ENCODE results near the gene COLEC12.

Gene COLEC12

DNA sequence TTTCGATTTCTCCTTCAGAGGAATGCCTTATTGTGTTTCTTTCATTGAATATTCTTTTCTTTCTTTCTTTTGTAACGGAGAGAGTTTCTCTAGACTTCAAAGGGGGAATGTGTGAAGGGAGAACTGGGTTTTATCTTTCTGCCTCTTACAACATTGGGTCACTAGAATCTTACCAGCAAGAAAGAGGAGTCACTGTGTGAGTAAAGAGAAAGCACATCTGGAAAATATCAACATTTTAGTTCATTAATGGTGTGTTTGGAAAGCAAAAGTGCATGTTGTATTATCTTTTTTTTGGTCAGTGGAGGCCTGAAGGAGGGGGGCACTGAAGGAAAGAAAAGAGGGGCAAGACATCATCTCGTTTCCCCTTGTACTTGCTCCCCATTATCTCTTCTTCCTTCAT is 146.0 kb downstream of the COLEC12 start:
- DNase-seq = no peak

DNA sequence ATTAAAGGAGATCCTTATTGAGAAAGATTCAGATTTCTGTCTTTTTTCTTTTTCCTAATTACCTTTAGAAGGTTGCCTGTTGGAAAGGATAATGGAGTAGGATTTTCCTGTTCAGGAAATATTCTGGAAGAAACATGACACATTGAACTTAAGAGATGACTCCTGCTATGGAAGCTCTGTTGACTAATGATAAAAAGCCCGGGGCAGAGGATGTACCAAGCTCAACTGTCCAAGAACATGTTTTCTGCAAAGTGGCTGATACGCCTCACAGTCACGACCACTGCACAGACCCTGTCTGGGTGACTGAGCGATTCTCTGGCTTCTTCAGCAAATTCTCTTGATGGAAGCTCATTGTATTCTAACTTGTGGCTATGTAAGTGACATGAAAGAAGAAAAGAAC is 146.5 kb downstream of the COLEC12 start:
- DNase-seq = no peak

DNA sequence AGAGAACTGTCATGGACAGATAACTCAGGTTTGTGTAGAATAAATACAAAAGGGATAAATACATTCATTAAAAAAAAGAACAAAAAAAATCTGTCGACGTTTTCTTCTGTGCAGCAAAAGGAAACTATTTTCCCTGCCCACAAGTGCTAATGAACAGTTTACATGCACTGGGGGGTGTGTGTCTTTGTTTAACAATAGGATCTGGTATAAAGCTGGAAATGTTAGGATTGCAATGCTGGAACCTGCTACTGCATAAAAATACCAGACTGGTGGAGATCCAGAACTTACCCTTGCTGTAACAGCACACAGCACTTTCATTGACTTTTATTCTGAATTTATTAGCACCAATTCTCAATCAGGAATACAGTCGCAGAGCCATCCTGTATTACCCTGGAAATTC is 148.1 kb downstream of the COLEC12 start:
- DNase-seq = no peak

DNA sequence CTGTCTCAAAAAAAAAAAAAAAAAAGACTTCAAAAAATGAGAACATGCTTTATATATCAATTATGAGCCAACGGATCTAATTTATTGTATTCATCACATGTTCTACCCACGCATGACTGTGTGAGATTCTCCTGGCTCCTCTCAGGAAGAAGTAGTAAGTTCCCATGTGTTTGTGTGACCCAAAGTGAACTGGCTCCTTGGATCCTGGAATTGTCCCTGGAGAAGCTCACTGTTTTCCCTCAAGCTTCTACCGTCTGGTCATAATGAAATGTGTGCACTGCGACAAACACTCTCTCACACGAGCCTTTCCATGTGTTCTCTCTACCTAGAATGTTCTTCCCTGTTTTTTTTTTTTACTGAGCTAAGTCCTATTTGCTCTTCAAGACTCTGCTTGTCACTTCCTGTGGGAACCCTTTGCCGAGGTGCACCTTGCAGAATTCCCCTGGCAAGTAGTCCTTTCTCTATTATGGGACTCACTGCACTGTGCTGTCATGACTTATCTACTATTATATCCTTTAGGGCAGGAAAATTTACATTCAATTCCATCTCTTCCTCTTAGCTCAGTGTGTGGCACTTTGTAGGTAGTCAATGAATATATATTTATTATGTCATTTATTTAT is 149.4 kb downstream of the COLEC12 start:
- no peak for DNase-seq

DNA sequence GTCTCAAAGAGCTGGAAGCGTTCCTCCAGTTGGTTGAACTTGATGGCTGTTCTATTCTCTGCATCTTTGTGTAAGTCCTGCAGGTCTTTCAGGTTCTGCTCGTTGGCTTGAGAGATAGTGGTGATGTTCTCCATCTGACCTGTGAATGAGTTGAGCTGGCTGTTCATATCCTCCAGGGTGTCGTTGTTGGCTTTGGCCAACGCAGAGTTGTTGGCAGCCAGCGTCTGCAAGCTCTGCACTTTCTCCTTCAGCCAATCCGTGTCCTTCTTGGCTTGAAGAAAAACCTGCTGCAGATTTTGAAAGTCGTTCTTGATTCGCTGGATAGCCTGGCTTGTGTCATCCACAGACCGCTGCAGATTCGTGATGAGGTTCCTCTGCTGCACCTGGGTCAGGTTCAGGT is 153.9 kb downstream of the COLEC12 start:
- DNase-seq = no peak

DNA sequence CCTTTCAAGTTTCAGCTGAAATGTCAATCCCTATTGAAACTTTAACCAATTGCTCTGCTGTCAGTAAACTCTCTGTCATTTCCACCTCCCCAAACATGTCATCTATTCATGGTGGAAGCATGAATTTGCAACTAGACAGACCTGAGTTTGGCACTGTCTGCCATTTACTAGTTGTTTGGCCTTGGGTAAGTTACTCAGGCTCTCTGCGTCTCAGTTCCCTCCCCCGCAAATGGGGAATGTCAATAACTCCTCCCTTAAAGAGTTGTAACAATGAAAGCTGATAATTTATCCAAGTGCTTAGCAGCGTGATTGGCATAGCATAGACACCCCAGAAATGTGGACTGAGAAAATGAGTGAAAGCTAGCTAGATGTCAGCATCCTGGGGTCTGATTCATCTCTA is 159.4 kb downstream of the COLEC12 start:
- DNase-seq = no peak

DNA sequence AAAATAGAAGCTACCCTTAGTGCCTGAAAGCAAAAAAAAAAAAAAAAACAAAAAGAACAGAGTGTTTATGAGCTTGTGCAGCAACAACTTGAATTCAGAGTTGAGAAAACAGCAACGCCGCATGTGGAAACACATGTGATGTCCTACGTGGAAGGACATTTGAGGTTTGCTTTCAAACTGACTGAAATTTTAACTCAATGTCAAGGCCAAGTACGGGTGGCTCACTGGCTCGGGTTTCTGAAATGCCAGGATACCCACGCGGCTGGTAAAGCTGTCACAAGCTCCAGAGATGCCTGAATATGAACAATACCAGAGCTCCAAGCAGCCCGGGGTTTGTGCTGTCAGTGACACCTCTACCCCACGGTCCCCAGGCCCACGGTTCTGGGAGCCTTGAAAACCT is 160.5 kb downstream of the COLEC12 start:
- no peak for DNase-seq

DNA sequence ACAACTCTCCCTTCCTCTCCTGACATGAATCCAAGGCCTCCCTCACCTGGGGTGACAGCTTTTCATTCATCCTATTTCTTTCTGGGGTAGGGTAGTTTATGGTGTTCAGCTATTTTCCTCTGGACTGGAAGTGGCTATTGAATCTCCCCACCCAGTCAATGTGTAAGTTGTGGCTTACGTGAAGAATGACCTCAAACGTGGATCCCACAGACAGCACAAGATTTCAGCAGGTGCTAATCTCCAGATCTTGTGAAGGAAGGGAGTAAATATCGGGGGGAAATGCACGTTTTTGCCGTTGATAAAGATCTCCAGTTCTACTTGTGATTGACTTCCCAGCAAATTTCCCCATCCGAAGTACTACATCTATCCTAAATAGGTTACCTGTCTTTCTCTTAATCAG is 161.3 kb downstream of the COLEC12 start:
- no peak for DNase-seq

DNA sequence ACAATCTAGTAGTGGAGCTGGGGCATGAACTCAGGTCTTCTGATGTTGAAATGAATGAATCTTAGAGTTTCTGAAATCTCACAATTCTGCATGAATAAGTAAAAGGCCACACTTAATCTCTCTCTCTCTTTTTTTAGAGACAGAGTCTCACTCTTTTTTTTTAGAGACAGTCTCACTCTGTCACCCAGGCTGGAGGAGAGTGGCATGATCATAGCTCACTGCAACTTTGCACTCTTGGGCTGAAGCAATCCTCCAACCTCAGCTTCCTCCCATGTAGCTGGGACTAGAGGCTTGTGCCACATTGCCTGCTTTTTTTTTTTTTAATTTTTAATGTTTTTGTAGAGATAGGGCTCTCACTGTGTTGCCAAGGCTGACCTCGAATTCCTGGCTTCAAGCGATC is 163.8 kb downstream of the COLEC12 start:
- DNase-seq = no peak

DNA sequence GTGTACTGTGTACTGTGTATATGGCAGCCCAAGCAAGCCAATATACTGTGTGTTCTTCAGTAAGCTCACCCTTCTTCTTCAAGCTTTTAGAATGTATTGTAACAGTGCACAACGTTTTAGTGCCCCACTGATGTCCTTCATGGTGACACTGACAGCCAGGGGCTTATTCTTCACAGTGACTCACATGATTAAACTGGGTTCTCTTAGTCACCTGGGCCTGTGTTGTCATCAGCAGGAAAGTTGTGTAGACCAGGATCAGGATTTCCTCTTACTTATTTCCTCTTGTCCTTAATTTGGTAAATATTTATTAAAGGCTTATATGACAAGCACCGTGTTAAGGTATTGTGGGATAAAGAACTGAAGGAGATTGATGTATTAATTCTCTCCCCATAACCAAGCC is 164.8 kb downstream of the COLEC12 start:
- DNase-seq = no peak

DNA sequence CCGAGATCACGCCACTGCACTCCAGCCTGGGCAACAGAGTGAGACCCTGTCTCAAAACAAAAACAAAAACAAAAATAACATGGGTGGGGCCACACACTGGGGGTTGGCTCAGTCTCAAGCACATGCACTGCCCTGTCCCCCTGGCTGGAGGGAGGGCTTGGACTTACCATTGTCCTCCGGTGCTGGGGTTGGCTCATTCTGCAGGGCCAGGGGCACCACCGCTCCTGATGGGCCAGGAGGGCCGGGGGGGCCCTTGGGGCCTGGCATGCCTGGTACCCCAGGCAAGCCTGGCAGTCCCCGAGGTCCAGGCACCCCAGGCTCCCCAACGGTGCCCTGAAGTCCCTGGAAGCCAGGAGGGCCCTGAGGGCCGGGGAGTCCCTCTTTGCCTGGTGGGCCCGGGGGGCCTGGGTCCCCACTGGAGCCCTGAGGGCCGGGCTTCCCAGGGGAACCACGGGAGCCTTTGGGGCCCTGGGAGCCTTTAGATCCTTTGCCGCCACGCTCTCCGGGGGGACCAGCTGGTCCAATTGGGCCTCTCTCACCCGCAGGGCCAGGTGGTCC is 165.8 kb downstream of the COLEC12 start:
- DNase-seq = no peak

DNA sequence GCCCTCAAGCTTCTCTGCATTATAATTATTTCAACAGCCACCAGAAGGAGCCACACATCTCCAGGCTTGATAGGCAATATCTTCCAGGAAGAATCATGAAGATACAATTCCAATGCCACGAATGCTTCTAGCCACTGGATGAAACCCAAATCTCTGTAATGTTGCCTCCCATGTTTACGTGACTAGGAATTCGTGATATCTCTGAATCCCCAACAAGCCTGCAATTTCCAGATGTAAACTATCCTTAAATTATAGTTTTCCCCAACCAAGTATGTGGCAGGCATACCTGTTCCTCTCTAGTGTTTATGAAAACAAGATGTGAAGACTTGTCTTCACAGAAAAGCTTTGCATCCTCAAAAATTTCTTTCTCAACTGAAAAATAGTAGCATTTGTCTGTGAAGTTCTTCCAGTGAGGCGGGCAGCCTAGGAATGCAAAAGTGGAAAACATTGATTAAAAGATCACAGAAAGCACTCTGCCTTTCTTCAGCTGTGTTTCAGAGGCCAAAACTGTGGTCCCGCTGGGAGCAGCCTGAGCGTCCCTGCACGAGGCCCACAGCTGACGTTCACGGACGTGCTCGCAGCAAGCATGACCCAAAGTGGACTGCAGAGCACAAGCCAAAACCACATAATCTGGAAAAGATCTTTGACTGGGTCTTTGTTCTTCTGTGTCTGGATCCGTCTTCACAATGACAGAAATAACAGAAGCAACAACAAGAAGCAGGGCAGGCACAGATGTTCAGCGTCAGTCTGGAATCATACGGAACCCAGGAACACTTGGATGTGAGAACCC is 167.6 kb downstream of the COLEC12 start:
- DNase-seq = no peak

DNA sequence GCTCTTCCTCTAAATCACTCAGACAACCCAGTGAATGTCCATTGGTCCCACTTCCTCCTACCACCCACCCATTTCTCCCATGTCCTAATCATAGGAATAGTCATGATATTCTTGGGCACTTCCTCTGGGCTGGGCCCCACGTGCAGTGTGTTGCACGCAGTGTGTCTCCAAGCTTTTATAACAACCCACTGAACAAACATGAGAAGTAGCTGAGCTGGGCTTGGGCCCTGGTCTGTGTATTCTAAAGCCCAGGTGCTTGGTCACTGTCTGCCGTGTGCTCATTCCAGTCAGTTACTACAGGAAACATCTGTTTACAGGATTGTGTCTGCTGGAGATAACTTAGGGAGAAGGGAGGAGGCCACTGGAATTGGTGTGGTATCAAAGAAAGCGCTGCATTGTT is 168.5 kb downstream of the COLEC12 start:
- DNase-seq = no peak

DNA sequence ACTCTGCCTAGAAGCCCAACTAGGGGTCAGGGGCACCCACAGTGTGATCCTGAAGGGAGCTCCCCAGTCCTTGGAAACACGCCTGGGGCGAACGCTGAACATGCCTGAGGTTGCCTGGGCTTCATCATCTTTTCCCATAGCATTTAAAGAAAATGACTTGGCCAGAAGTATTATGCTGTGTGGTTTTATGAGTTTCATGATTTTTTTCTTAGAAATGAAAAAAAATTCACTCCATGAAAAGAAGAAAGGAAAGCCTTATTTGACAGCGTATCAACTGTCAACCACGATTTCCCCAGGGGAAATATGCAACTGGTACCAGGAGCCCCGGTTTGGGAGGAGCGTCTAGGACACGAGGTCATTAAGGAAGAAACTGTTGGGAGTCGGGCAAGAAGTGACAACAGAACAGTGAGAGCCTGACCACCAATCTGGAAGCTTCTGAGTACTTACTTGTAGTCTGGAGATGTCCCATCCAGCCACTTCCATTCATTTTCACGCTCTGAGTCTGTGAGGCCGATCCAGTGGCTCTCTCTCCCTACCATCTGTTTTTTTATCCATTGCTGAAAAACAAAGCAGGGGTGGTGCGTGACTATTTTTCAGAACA is 169.2 kb downstream of the COLEC12 start:
- DNase-seq = no peak

DNA sequence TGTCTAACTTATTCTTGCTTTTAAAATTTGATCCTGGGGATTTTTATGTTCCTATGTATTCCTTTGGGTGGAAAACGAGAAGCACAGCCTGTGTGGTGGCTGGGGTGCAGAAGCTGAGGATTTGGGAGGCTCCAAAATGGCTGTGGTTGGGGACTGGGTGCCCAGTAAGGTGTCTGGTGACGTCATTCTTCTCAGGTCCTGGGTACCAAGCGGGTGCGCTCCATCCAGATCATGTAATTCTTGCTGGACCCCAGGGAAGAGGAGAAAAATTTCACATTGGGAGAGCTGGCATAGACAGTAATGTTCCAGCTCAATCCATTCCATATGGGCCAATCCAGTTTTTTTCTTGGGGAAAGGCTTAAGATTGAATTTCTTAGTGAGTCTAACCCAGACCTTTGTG is 171.6 kb downstream of the COLEC12 start:
- no peak for DNase-seq

DNA sequence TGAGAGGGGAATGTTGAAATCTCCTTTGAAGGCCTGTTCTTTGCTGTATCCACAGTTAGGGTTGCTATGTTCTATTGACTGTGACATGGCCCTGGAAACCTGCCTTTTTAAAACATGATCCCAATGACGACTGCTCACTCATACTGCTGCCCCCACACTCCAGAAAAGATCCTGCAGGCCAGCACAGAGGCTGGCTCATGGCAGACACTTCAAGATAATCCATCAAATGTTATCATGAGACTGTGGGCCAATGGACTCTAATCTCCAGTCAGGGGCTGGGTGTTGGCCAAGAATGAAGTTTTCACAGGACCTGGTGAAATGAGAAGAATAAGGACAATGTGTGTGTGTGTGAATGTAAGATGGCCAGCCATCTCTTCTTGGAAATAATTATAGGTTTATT is 173.7 kb downstream of the COLEC12 start:
- no peak for DNase-seq

DNA sequence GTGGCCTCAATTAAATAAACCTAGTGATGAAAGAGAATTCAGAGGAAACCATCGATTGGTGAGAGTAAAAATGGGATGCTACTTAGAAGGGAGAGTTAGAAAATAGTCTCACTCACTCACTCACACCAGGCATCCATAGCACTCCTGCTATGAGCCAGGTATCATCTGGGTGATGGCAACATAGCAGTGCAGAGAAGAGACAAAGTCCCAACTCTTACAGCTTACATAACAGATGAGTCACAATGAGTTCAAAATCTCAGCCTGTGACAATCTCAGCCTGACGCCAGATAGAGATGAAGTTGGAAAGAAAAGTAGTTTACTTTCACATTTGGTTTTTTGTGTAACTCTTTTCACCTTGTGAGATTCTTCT is 177.3 kb downstream of the COLEC12 start:
- no peak for DNase-seq

DNA sequence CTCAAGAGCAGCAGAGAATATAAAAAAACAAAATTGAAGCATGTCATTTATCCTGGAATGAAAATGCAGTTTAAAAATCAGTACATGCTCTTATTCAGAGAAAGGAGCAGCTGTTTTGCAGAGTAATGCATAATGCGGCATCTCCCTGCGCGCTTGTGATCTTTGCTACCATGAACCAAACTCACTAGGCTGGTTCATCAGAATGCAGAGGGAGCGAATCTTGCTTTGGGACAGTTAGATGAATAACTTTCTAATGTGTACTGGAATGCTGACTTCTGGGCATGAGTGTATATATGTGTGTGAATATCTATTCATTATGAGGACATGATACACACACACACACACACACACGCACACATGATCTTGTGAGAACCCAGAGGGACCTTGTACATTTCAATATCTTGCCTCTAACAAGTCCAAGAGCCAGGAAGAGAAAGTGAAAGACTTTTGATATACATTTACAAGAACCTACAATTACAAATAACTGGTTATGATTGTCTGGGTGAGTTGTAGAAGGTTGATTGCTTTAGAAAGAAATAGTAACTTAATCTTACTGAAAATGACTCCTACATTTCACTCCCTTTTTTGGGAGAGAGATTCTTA is 178.5 kb downstream of the COLEC12 start:
- DNase-seq = no peak

DNA sequence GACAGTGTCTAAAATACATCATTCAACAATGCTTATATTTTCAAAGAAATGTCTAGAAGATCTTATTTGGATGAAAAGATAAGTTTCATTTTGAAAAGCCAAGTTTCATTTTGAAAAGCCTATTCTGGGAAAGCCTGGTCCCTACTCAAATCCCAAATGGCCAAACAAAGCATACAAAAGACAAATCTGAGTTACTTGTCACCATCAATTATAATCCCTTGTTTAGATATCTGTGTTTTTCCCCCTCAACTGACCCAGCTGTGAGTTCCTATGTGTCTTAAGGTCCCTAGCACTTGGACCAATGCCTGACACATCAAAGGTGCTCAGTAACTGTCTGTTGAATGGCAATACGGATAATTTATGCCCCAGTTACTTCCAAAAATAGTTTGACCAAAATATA is 180.3 kb downstream of the COLEC12 start:
- DNase-seq = no peak

DNA sequence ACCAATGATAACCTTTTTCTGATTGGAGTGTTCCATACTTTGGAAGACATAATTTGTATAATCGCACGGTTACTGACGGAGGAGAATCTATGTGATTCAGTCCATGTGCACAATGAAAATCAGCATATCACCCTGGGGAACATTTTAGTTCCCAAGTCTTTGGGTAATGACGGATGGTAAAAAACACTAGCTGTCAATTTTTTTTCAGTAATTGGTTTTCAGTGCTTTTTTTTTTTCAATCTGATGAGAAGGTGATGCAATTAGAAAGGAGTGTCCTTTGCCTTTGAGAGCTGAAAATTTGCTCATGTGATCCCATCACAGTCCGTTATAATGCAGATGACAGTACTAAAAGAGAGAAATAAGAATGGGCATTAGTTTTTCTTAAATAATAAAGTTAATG is 180.8 kb downstream of the COLEC12 start:
- peak in 1 of 3 experiments; percentile 14 for DNase-seq

DNA sequence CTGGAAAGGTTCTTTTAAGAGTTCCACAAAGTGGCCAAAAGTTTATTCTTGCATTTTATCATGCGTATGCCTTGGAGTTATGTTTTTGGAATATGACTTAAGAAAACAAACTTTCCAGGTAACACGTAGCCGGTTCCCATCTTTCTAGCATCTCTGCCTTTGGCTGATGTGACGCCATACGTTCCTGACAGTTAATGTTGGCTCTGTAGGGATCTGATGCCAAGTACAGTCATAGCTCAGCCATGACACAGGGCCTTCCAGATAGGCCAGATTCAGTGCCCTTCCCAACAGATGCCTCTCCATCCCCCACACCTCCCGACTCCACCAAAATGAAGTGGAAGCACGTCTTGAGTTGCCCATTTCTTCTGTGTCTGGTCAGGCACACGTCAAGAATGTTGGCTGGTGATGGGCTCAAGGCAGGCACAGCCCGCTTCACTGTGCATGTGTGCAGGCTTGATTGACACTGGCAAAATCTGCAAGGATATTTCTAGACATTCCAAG is 181.7 kb downstream of the COLEC12 start:
- no peak for DNase-seq

DNA sequence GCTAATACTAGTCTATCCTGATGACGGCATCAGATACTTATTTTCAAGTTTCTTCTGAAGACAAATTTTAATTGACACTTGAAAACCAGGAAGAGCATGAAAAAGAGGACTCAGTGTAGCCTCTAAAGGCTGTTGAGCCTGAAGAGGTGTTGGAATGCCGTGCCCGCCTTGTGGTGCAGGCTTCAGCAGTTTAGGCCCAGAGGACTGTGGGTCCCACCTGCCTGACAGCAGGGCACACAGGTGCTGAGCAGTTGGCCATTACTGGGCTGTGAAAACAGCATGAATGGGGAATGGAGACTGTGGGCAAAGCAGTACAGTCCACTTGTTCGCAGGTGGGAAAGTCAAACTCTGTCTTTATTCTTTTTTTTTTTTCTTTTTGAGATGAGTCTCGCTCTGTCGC is 182.9 kb downstream of the COLEC12 start:
- peak in 2 of 3 experiments; percentile 17 to 27 for DNase-seq

DNA sequence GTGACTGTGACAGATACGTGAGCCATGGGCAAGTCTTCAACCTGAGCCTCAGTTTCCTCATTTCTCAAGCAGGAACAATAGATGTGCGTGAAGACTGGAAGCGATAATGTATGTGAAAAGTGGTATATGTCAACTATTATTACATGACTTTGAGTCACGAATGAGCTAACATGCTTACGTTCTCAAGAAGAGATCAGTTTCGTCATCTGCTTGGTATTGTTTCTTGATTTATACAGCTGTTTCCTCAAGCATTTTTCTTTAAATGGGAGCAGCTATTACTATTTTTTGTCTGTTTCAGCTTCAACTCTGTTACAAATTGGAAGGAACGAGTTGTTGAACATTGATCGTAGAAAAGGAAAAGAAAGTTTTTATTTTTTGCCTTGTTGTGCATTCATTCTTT is 184.1 kb downstream of the COLEC12 start:
- no peak for DNase-seq

DNA sequence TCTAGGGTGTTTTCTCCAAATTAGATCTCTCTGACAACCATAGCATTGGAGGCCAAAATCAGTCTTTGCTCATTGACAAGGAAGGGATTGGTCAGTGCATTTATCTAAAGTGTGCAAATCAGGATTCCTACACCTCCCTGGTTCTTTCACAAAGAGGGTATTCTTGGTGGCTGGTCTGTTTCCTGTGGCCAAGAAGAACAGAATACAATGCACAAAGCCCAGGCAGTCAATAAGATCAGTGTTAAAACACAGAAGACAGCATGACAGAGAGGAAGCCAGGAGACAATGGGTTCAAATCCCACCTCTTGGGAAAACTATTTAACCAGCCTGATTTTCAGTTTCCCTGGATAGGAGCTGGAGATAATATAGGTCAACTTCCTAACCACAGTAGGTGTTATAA is 186.6 kb downstream of the COLEC12 start:
- DNase-seq = no peak

Data from NCI-H1417 (cell line).